Muscle of leg (tissue), 11 donors: ENCODE data around the gene MID2. TPM values are rescaled to one million over a fixed set of nuclear protein-coding genes. Genes with fewer than 3 reads are reported as not detected.

Experiments used
- DNase-seq: peaks from one replicate; pipeline ENCODE4 v3.0.0; 2013
- H3K27ac ChIP-seq: one replicate; pipeline ENCODE4 v1.5.1; 2013; ENCODE audit warnings: mild to moderate bottlenecking, low read length, control low read depth
- H3K27me3 ChIP-seq: one replicate; pipeline ENCODE4 v1.6.1; 2013; ENCODE audit warnings: low read length; ENCODE audit not compliant: control insufficient read depth, insufficient read depth
- H3K36me3 ChIP-seq: one replicate; pipeline ENCODE4 v1.6.1; 2013; ENCODE audit warnings: low read length; ENCODE audit not compliant: control insufficient read depth, insufficient read depth
- H3K4me1 ChIP-seq: one replicate; pipeline ENCODE4 v1.6.1; 2013; ENCODE audit warnings: low read length; ENCODE audit not compliant: control insufficient read depth, insufficient read depth
- H3K4me3 ChIP-seq: one replicate; pipeline ENCODE4 v1.5.1; 2013; ENCODE audit warnings: low read length, control low read depth
- H3K9me3 ChIP-seq: replicated peaks from 2 replicates; pipeline ENCODE4 v1.6.1; 2013; ENCODE audit warnings: low read depth, low read length; ENCODE audit not compliant: control insufficient read depth
- WGBS: methylation state at CpG from one replicate; pipeline ENCODE4 v1.1.5; 2013; ENCODE audit warnings: missing lambda C conversion rate; ENCODE audit not compliant: insufficient coverage; 5-methylcytosine and 5-hydroxymethylcytosine counted together
- polyA plus RNA-seq, 8 donors: library from polyadenylated mRNA; unstranded; fragments of 120-200 nt; gene quantifications; one replicate each; pipeline versions ENCODE4 v1.2.1 to v1.2.3, GENCODE V29; 2013; ENCODE audit warnings: inconsistent platforms in 1 of 8, low replicate concordance in 1 of 8; ENCODE audit not compliant: insufficient read length in 8 of 8, insufficient read depth in 1 of 8
- total RNA-seq: library from RNA; stranded (reverse); fragments of 120-200 nt; gene quantifications from one replicate; pipeline ENCODE4 v1.2.4, GENCODE V29; 2013

The MID2 gene
- total and polyA plus RNA-seq, 9 donors = 5.0 to 11.3 (median 6.6) TPM

DNA sequence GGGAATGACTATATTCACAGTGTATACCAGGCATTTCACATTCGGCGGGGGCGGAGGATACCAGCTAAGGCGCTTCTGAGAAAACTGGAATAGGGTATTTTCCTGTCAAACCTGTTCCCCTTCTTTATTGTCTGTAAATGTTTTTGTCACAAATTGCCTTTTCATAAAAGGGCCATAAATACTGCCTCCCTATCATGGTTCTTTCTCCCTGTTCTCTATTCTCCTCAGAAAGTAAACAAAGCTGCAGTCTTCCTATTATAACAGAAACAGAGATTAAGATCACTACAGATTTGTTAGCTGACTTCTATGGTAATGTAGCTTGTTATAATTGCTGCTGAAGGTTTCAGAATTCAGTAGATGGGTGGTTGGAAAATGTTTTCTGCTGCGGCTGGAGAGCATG, 32.2 kb downstream of the MID2 start:
- Histone ChIP-seq H3K4me1 (no peaks in the 10 kb centered on the region), H3K27ac (no peak overlapping the region), H3K27me3 (peaks cover 8% of the 10 kb centered on the region), H3K4me3 (no peak overlapping the region), H3K36me3 (no peaks in the 10 kb centered on the region), H3K9me3 (no peaks in the 10 kb centered on the region)
- WGBS = no CpG with 5 or more reads among the region's 5 CpGs
- no peak for DNase-seq

GRCh38 chrX:107861056-107861455, 35.4 kb downstream of the MID2 start:
- Histone ChIP-seq H3K27me3 (peaks cover 12% of the 10 kb centered on the region), H3K36me3 (no peaks in the 10 kb centered on the region), H3K4me1 (no peaks in the 10 kb centered on the region), H3K27ac (no peak overlapping the region), H3K4me3 (no peak overlapping the region), H3K9me3 (no peaks in the 10 kb centered on the region)
- DNase-seq = no peak
- WGBS = 74% methylated on average over 3 of the region's 4 CpGs

- Histone ChIP-seq H3K27me3 (peaks cover 23% of the 10 kb centered on the region), H3K4me1 (no peaks in the 10 kb centered on the region), H3K27ac (no peak overlapping the region), H3K4me3 (no peak overlapping the region), H3K36me3 (no peaks in the 10 kb centered on the region), H3K9me3 (no peaks in the 10 kb centered on the region)
- no peak for DNase-seq
- 58% methylated on average over 6 of the region's 6 CpGs for WGBS
These were observed 45.5 kb downstream of the MID2 start for GRCh38 chrX:107871136-107871535.

DNA sequence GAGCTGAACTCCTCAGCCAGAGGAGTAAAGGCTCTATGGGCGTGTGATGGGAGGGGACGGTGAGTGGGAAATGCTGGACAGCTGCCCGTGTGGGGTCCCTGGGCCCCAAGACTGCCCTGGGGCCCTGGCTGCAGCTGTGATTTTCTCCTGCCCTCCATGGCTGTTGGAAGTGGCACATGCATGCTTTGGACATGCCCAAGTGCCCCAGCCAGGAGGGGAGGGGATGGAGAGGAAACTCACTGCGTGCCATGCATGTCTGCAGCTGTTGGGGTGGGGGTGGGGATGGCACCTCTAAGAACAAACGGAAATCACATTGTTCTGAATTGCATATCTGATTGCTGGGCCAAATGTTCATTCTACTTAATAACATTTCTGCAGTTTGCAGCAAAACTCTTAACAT, 52.4 kb downstream of the MID2 start:
- peak; percentile 63 for DNase-seq
- Histone ChIP-seq H3K4me3 (no peak overlapping the region), H3K27me3 (peaks cover 30% of the 10 kb centered on the region), H3K9me3 (no peaks in the 10 kb centered on the region), H3K36me3 (no peaks in the 10 kb centered on the region), H3K27ac (no peak overlapping the region), H3K4me1 (peaks cover 19% of the 10 kb centered on the region)
- WGBS = 36% methylated on average over 2 of the region's 5 CpGs

DNA sequence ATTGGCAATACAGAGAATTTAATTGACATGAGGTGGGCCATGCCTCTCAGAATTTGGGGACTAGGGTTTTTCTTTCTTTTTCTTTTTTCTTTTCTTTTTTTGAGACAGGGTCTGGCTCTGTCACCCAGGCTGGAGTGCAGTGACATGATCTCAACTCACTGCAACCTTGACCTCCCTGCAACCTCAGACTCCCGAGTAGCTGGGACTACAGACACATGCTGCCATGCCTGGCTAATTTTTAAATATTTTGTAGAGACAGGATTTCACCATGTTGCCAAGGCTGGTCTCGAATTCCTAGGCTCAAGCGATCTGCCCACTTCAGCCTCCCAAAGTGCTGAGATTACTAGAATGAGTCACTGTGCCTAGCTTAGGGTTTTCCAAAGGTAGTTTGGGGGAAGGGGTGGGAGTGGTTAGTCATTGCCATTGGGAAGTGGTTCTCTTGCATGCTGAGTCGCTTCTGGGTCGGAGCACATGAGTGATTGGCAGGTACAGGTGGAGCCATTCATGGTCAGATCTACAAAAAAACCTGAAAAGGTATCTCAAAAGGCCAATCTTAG, 54.5 kb downstream of the MID2 start:
- H3K4me1 ChIP-seq = peaks cover 19% of the 10 kb centered on the region
- H3K27ac ChIP-seq = no peak overlapping the region
- H3K9me3 ChIP-seq = no peaks in the 10 kb centered on the region
- no peak for DNase-seq
- WGBS = 70% methylated on average over 4 of the region's 5 CpGs
- H3K4me3 ChIP-seq = no peak overlapping the region
- H3K27me3 ChIP-seq = peaks cover 25% of the 10 kb centered on the region
- no peaks in the 10 kb centered on the region for H3K36me3 ChIP-seq

GRCh38 chrX:107894038-107894437, 68.4 kb downstream of the MID2 start:
- peak; percentile 32 for DNase-seq
- no peaks in the 10 kb centered on the region for H3K36me3 ChIP-seq

GRCh38 chrX:107902721-107903120, 77.1 kb downstream of the MID2 start:
- WGBS = 78% methylated on average over 3 of the region's 6 CpGs
- H3K27me3 ChIP-seq = peaks cover 2% of the 10 kb centered on the region
- no peaks in the 10 kb centered on the region for H3K4me1 ChIP-seq
- H3K36me3 ChIP-seq = peaks cover 9% of the 10 kb centered on the region
- H3K9me3 ChIP-seq = no peaks in the 10 kb centered on the region
- H3K27ac ChIP-seq = no peak overlapping the region
- DNase-seq = no peak
- H3K4me3 ChIP-seq = no peak overlapping the region

More at GRCh38 chrX:107894038-107894437, 68.4 kb downstream of the MID2 start:
- H3K4me1 ChIP-seq = no peaks in the 10 kb centered on the region
- peaks cover 7% of the 10 kb centered on the region for H3K27me3 ChIP-seq
- H3K9me3 ChIP-seq = peaks cover 12% of the 10 kb centered on the region
- H3K27ac ChIP-seq = no peak overlapping the region
- no CpG with 5 or more reads among the region's 4 CpGs for WGBS
- H3K4me3 ChIP-seq = no peak overlapping the region

DNA sequence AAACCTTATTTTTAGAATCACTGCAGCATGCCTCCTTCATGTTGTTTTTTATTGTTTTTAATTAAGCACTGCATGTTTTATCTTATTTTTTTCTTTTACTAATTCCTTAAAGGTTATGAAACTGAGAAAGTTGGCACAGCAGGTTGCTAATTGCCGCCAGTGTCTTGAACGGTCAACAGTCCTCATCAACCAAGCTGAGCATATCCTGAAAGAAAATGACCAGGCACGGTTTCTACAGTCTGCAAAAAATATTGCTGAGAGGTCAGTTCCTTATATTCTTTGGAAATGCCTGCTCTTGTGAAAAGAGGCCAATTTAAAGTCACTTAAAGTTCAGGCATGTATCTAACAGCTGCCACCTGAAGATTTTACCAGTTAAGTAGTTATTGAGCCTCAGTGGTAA, 79.7 kb downstream of the MID2 start:
- Histone ChIP-seq H3K27ac (no peak overlapping the region), H3K36me3 (peaks cover 9% of the 10 kb centered on the region), H3K4me1 (no peaks in the 10 kb centered on the region), H3K4me3 (no peak overlapping the region), H3K9me3 (no peaks in the 10 kb centered on the region), H3K27me3 (peaks cover 6% of the 10 kb centered on the region)
- DNase-seq = no peak
- 100% methylated on average over 2 of the region's 3 CpGs for WGBS

- H3K4me3 ChIP-seq = no peak overlapping the region
- no peaks in the 10 kb centered on the region for H3K9me3 ChIP-seq
- no peak overlapping the region for H3K27ac ChIP-seq
- peaks cover 6% of the 10 kb centered on the region for H3K27me3 ChIP-seq
- no peaks in the 10 kb centered on the region for H3K4me1 ChIP-seq
- H3K36me3 ChIP-seq = peaks cover 5% of the 10 kb centered on the region
- WGBS = 90% methylated on average over 2 of the region's 7 CpGs
- no peak for DNase-seq
These were observed 98.6 kb downstream of the MID2 start for GRCh38 chrX:107924136-107924746.

GRCh38 chrX:107934262-107934661, 108.6 kb downstream of the MID2 start:
- H3K36me3 ChIP-seq = no peaks in the 10 kb centered on the region
- no CpG with 5 or more reads among the region's 1 CpG for WGBS
- H3K27me3 ChIP-seq = peaks cover 30% of the 10 kb centered on the region
- no peak overlapping the region for H3K27ac ChIP-seq
- H3K4me3 ChIP-seq = no peak overlapping the region
- H3K4me1 ChIP-seq = peaks cover 6% of the 10 kb centered on the region
- DNase-seq = no peak
- no peaks in the 10 kb centered on the region for H3K9me3 ChIP-seq
